ENCODE data around the gene ARMC7. TPM values are rescaled to one million over a fixed set of nuclear protein-coding genes. Genes with fewer than 3 reads are reported as not detected.

Gene ARMC7
- total RNA-seq, 2 donors from 2014 or later, result 20.0 to 26.6 TPM

DNA sequence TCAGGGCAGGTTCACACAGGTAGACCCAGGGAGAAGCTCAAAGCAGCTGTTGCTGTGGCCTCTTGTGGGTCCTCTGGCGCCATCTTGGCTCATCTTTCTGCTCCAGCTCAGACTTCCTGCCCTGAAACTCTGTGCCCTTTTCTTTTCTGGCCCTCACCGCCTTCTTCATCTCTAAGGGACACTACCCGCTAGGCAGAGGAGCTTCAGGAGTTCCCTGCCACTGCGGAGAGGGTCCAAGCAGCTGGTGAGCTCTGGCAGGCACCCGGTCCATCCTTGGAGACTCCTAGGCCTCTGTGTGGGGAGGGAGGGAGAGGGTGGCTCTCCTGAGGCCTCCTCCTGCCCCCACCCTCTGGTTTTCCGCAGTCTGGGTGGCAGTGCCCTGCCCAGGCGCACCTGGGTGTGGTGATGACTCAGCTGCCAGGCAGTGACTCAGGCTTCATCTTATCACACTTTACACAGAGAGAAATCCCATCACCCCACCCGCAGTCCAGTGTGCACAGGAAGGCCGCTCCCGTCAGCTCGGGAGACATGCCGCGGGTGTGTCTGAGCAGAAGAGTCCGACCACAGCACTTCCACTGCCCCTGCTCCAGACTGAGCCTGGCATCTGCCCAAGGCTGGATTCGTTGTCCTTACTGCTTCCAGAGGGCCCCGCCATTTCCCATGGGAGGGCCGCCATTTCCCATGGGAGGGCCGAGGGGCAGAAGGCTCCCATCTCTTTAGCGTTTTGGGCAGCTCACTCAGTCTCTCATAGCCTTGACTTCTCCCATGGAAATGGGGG, 14.5 kb downstream of the ARMC7 start:
- Mint-ChIP-seq H3K27ac (peak overlapping the region; percentile 44), H3K9me3 (no peaks in the 10 kb centered on the region), H3K36me3 (ENCODE audit: low read depth) (peaks cover 38% of the 10 kb centered on the region), H3K27me3 (ENCODE audit: insufficient read depth) (no peaks in the 10 kb centered on the region), H3K4me1 (no peaks in the 10 kb centered on the region), H3K4me3 (no peak overlapping the region)
- Histone ChIP-seq H3K27me3 (ENCODE audit: control insufficient read depth, insufficient read depth, low read length, poor library complexity, severe bottlenecking) (no peaks in the 10 kb centered on the region), H3K36me3 (ENCODE audit: control insufficient read depth, insufficient read depth, low read length) (peaks cover 47% of the 10 kb centered on the region), H3K9me3 (ENCODE audit: control insufficient read depth, low read length) (no peaks in the 10 kb centered on the region), H3K4me3 (ENCODE audit: low read length) (no peak overlapping the region), H3K27ac (ENCODE audit: low read depth, low read length) (no peak overlapping the region), H3K4me1 (ENCODE audit: control insufficient read depth, insufficient read depth, low read length) (no peaks in the 10 kb centered on the region), H3K9ac (ENCODE audit: extremely low read depth, low read length, poor library complexity, severe bottlenecking) (no peak overlapping the region)
- DNase-seq, result no peak
- WGBS, 2 experiments (ENCODE audit: insufficient coverage in 1 of 2, insufficient read length in 1 of 2), result 96 to 97% methylated on average over 9 to 19 of the region's 19 CpGs
- TF ChIP-seq, protein P1, sequence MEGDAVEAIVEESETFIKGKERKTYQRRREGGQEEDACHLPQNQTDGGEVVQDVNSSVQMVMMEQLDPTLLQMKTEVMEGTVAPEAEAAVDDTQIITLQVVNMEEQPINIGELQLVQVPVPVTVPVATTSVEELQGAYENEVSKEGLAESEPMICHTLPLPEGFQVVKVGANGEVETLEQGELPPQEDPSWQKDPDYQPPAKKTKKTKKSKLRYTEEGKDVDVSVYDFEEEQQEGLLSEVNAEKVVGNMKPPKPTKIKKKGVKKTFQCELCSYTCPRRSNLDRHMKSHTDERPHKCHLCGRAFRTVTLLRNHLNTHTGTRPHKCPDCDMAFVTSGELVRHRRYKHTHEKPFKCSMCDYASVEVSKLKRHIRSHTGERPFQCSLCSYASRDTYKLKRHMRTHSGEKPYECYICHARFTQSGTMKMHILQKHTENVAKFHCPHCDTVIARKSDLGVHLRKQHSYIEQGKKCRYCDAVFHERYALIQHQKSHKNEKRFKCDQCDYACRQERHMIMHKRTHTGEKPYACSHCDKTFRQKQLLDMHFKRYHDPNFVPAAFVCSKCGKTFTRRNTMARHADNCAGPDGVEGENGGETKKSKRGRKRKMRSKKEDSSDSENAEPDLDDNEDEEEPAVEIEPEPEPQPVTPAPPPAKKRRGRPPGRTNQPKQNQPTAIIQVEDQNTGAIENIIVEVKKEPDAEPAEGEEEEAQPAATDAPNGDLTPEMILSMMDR (conservative IDR thresholded peaks at IDR 0.05), result no peak

DNA sequence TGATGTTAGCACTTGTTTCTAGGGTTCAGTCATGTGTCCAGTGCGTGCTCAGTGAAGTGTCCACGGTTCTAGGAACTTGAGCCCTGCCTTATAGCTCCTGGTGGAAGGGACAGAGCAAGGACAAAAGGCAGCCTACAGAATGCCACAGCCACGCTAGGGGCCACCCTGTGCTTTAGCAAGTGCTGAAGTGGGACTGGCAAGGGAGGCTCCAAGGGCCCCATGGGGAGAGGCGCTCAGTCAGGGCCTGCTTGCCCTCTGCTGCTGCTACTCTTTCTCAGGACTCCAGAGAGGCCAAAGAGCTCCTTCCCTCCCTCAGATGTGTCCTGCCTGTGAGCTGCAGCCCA, 15.0 kb downstream of the ARMC7 start:
- Mint-ChIP-seq H3K4me3 (no peak overlapping the region), H3K4me1 (no peaks in the 10 kb centered on the region), H3K27ac (peak overlapping the region; percentile 44), H3K9me3 (no peaks in the 10 kb centered on the region), H3K27me3 (ENCODE audit: insufficient read depth) (no peaks in the 10 kb centered on the region), H3K36me3 (ENCODE audit: low read depth) (peaks cover 43% of the 10 kb centered on the region)
- H3K9me3 ChIP-seq (ENCODE audit: control insufficient read depth, low read length), result no peaks in the 10 kb centered on the region
- H3K4me3 ChIP-seq (ENCODE audit: low read length), result no peak overlapping the region
- H3K36me3 ChIP-seq (ENCODE audit: control insufficient read depth, insufficient read depth, low read length), result peaks cover 51% of the 10 kb centered on the region
- TF ChIP-seq, protein P1 (conservative IDR thresholded peaks at IDR 0.05), result no peak
- H3K27ac ChIP-seq (ENCODE audit: low read depth, low read length), result no peak overlapping the region
- no peaks in the 10 kb centered on the region for H3K4me1 ChIP-seq (ENCODE audit: control insufficient read depth, insufficient read depth, low read length)
- no peak overlapping the region for H3K9ac ChIP-seq (ENCODE audit: extremely low read depth, low read length, poor library complexity, severe bottlenecking)
- DNase-seq, result no peak
- H3K27me3 ChIP-seq (ENCODE audit: control insufficient read depth, insufficient read depth, low read length, poor library complexity, severe bottlenecking), result no peaks in the 10 kb centered on the region
- WGBS, 2 experiments (ENCODE audit: insufficient coverage in 1 of 2, insufficient read length in 1 of 2), result 91 to 92% methylated on average over 3 to 4 of the region's 4 CpGs

DNA sequence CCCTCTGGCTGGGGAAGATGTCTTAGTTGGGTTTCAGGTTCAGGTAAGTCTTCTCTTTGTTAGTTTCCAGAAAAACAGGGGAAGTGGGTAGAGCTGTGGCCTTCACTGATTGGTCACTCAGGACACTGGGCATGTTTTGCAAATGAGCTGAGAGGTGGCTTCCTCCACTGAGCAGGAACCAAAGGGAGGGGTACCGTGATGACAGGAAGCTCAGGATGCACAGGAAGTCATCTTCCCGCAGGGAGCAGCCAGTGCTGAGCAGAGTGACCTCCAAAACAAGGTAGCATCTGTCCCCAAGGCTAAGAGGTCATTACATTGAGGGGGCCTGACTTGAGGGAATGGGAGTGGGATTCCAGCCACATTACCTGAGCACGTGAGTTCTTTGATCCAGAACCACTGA, 16.2 kb downstream of the ARMC7 start:
- H3K4me3 ChIP-seq (ENCODE audit: low read length), result no peak overlapping the region
- no peak overlapping the region for H3K9ac ChIP-seq (ENCODE audit: extremely low read depth, low read length, poor library complexity, severe bottlenecking)
- peaks cover 52% of the 10 kb centered on the region for H3K36me3 ChIP-seq (ENCODE audit: control insufficient read depth, insufficient read depth, low read length)
- no peak overlapping the region for H3K27ac Mint-ChIP-seq
- H3K27ac ChIP-seq (ENCODE audit: low read depth, low read length), result no peak overlapping the region
- TF ChIP-seq, protein P1 (conservative IDR thresholded peaks at IDR 0.05), result no peak
- H3K4me1 Mint-ChIP-seq, result peaks cover 4% of the 10 kb centered on the region
- 52 to 89% methylated on average over 2 to 3 of the region's 3 CpGs for WGBS, 2 experiments (ENCODE audit: insufficient coverage in 1 of 2, insufficient read length in 1 of 2)
- H3K9me3 Mint-ChIP-seq, result no peaks in the 10 kb centered on the region
- H3K9me3 ChIP-seq (ENCODE audit: control insufficient read depth, low read length), result no peaks in the 10 kb centered on the region
- H3K27me3 ChIP-seq (ENCODE audit: control insufficient read depth, insufficient read depth, low read length, poor library complexity, severe bottlenecking), result no peaks in the 10 kb centered on the region
- H3K36me3 Mint-ChIP-seq (ENCODE audit: low read depth), result peaks cover 39% of the 10 kb centered on the region
- H3K27me3 Mint-ChIP-seq (ENCODE audit: insufficient read depth), result no peaks in the 10 kb centered on the region
- DNase-seq, result peak; percentile 72
- peaks cover 3% of the 10 kb centered on the region for H3K4me1 ChIP-seq (ENCODE audit: control insufficient read depth, insufficient read depth, low read length)
- H3K4me3 Mint-ChIP-seq, result no peak overlapping the region
